Motor neuron (in vitro differentiated cells): Measurements from ENCODE around the gene UBE3A. TPM values are rescaled to one million over a fixed set of nuclear protein-coding genes. Genes with fewer than 3 reads are reported as not detected.

Experiments
- ATAC-seq, 8 experiments: fragments of 200-7000 bp; cut with Tn5 transposase; replicated peaks in 6 of 8; 2 replicates each; pipeline ENCODE4 v1.8.0; 2021; ENCODE audit warnings: mild to moderate bottlenecking in 8 of 8, moderate library complexity in 8 of 8
- H3K27ac ChIP-seq, 2 donors: fragments of 250-450 bp; sonication (Bioruptor Pico); 2 replicates each; pipeline ENCODE4 v1.9.0; 2021; ENCODE audit warnings: antibody characterized with exemption in 2 of 2, mild to moderate bottlenecking in 2 of 2, moderate library complexity in 1 of 2
- H3K4me1 ChIP-seq, 2 donors: fragments of 250-450 bp; sonication (Bioruptor Pico); replicated peaks in 1 of 2; 2 replicates each; pipeline ENCODE4 v1.6.1; 2021; ENCODE audit warnings: antibody characterized with exemption in 2 of 2, mild to moderate bottlenecking in 2 of 2, moderate library complexity in 1 of 2
- H3K4me3 ChIP-seq, 5 donors: fragments of 250-450 bp; sonication (Bioruptor Pico); 2 replicates each; pipeline ENCODE4 v1.9.0; 2021; ENCODE audit warnings: antibody characterized with exemption in 5 of 5, mild to moderate bottlenecking in 5 of 5, moderate library complexity in 4 of 5
- WGBS, 10 experiments: fragments of 450-650 bp; shearing (Covaris generic); methylation state at CpG; one replicate each; pipeline ENCODE4 v1.0.0; 2022; 5-methylcytosine and 5-hydroxymethylcytosine counted together
- in situ Hi-C, 9 experiments: fragments of 400-800 bp; cut with MboI; loops; one replicate each; pipeline ENCODE4 v1.15.0; 2021; ENCODE audit warnings: low sequenced_read_pairs in 9 of 9, low pct_unique_long_range_greater_than_20kb in 2 of 9; ENCODE audit not compliant: unreplicated experiment in 9 of 9
- total RNA-seq, 8 experiments: library from RNA; unstranded; fragments of 300-600 nt; gene quantifications; 2 replicates each; pipeline versions ENCODE4 v1.2.3 to v1.2.4, GENCODE V29; 2022

The UBE3A gene
- 100 to 1,000 TPM in 2 of 8 experiments, 10 to 100 TPM in 6; 58.9 to 105 (median 86.3) TPM for total RNA-seq

GRCh38 chr15:25438601-25439368, at the start of gene UBE3A:
TSS of gene UBE3A (minus strand) at chr15:25439024. CDS start at chr15:25409107, 29,917 bp downstream.
- WGBS, 10 experiments = no CpG with 5 or more reads among the region's 97 CpGs
- Histone ChIP-seq H3K27ac (peak within 1 kb of the TSS; percentile 96 to 99), H3K4me1 (peaks cover 3 to 20% of the 10 kb centered on the region in 2 donors), H3K4me3 (peak within 1 kb of the TSS; percentile 67 to 91 (median 70))
- in situ Hi-C loops = loop anchor here in 1 of 9 experiments (25.0 kb wide), 1 partner anchor 101 kb away; no protein-coding TSS in a partner anchor
- ATAC-seq = peak; percentile 87 to 93 (median 89)

DNA sequence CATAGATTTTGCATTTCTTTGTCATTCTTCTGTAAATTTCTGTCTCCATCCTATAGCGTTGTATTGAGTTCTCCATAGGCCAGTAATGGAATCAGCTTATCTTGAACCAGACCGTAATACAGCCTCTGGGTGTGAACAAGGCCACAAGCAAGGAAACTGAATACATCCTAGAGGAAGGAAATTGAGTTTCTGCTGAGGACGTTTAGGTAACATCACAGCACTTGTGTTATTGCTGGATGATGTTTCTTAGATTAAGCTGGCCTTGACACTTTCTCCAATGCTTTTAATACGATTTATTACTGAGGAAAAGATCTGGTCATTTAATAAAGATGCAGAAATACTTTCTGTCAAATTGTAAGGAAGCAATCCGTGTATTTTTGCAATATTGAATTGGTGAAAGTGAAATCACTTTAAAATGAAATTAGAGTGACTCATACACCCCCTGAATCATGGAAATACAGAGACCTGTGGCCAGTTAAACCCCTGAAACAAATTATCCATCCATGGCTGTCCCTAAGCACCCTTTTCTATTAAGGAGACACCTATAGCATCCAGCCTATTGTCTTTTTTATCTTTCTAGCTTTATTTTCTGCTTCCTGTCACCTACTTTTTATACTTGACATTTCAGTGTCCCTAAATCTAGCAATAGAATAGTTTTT, 48.5 kb upstream of the UBE3A start:
- in situ Hi-C loops = loop anchor here in 1 of 9 experiments (25.0 kb wide), 1 partner anchor 325 kb away; no protein-coding TSS in a partner anchor
- H3K27ac ChIP-seq = no peak overlapping the region
- H3K4me3 ChIP-seq = no peak overlapping the region
- WGBS, 10 experiments = 0 to 80% (median 64%) methylated on average over 1 to 5 of the region's 5 CpGs
- peak in 4 of 8 experiments; percentile 24 to 92 (median 63) for ATAC-seq
- H3K4me1 ChIP-seq = peaks cover 0 to 2% of the 10 kb centered on the region in 2 donors

- Histone ChIP-seq H3K4me1 (peaks cover 9 to 11% of the 10 kb centered on the region in 2 donors), H3K27ac (no peak overlapping the region), H3K4me3 (no peak overlapping the region)
- in situ Hi-C loops = loop anchor here in 1 of 9 experiments (25.0 kb wide), 1 partner anchor 324 kb away; no protein-coding TSS in a partner anchor
- no peak for ATAC-seq
- 20 to 100% methylated on average over 1 of the region's 1 CpG; no CpG with 5 or more reads in 8 of the 10 experiments for WGBS, 10 experiments
Measured at GRCh38 chr15:25486051-25486450, 47.2 kb upstream of the UBE3A start.

DNA sequence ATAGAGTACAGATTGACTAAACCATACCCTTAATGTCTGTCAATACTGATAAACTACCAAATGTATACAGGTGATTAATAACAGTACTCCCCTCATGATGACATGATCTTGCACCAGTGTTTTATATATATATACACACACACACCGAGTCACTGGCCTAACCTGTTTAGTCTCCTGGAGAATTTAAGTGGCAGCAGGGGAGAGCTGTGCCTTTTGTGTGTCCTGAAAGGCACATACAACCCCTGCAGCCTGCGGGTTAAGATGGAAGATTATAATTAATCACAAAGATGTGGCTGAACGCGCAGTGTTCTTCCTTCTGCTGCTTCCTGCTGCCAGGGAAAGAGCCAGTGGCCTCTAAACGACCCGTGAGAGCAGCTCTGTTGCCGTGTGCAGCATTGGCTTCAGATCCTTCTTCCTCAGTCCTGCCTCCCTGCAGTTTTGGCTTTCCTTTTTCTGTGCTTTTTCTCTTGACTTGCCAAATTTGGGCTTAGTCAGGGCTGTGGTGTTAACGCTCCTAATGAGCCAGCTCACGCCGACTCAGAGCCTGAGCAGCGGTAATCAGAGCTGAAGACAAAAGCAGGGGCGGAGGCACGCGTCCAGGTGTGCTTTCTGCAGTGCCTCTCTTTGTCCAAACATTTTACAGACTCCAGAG, 42.5 kb upstream of the UBE3A start:
- peak overlapping the region in 2 of 5 donors; percentile 11 to 18 for H3K4me3 ChIP-seq
- peak in 7 of 8 experiments; percentile 62 to 92 (median 82) for ATAC-seq
- peak overlapping the region; percentile 74 to 76 for H3K27ac ChIP-seq
- peaks cover 12 to 17% of the 10 kb centered on the region in 2 donors for H3K4me1 ChIP-seq
- WGBS, 10 experiments = 0 to 39% (median 15%) methylated on average over 1 to 10 of the region's 14 CpGs; no CpG with 5 or more reads in 2 of the 10 experiments
- in situ Hi-C loops = loop anchor here in 1 of 9 experiments (25.0 kb wide), 1 partner anchor 319 kb away; no protein-coding TSS in a partner anchor

- no peak overlapping the region for H3K27ac ChIP-seq
- no peak overlapping the region for H3K4me3 ChIP-seq
- 35 to 100% (median 81%) methylated on average over 1 to 3 of the region's 3 CpGs for WGBS, 10 experiments
- peaks cover 12 to 17% of the 10 kb centered on the region in 2 donors for H3K4me1 ChIP-seq
- ATAC-seq = peak in 4 of 8 experiments; percentile 33 to 66 (median 45)
- in situ Hi-C loops = loop anchor here in 1 of 9 experiments (25.0 kb wide), 1 partner anchor 316 kb away; no protein-coding TSS in a partner anchor
Measured at GRCh38 chr15:25478313-25478712, 39.5 kb upstream of the UBE3A start.

DNA sequence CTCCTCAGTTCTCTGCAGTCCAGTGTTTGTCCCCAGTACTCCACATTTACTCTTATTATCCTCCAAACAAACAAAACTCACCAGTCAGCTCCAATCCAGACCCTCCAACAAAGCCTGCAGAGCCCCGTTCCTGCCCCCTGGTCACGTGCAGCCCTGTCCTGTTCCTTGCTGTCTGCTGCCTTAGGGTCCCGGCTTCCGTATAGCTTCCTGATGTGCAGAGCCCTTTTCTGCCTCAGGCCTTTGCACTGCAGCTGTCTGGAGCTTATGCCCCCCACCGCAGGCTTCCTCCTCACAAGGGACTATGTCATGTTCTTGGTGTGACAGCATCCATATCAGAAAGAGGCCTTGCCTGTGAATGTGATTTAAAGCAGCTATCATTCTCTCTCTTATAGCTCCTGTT, 39.0 kb upstream of the UBE3A start:
- Histone ChIP-seq H3K27ac (no peak overlapping the region), H3K4me1 (peaks cover 12 to 17% of the 10 kb centered on the region in 2 donors), H3K4me3 (no peak overlapping the region)
- peak in 1 of 8 experiments; percentile 24 for ATAC-seq
- in situ Hi-C loops = loop anchor here in 1 of 9 experiments (25.0 kb wide), 1 partner anchor 316 kb away; no protein-coding TSS in a partner anchor
- 17 to 100% (median 62%) methylated on average over 1 to 5 of the region's 5 CpGs; no CpG with 5 or more reads in 2 of the 10 experiments for WGBS, 10 experiments

DNA sequence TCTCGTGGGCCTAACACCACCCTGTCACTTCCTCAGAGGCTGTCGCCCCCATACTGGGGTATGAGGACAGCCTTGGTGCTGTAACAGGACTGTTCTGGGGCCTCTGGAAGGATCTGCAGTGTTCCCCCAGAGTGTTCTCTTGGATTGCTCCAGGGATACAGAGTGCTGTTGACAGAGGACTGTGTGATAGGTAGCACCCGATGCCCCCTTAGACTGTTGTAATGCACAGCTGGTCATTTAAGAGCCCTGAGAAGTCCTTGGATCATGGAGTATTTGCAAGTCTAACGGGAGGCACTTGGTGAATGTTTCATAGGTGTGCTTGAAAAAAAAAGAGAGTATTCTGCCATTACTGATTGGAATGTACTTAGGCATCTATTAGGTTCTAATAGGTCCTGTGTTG, 35.4 kb upstream of the UBE3A start:
- Histone ChIP-seq H3K27ac (no peak overlapping the region), H3K4me3 (no peak overlapping the region), H3K4me1 (peaks cover 0 to 4% of the 10 kb centered on the region in 2 donors)
- 0 to 100% (median 79%) methylated on average over 1 to 2 of the region's 4 CpGs; no CpG with 5 or more reads in 5 of the 10 experiments for WGBS, 10 experiments
- in situ Hi-C loops = no loop called here
- no peak for ATAC-seq

GRCh38 chr15:25470230-25470629, 31.4 kb upstream of the UBE3A start:
- Histone ChIP-seq H3K4me3 (no peak overlapping the region), H3K4me1 (no peaks in the 10 kb centered on the region), H3K27ac (no peak overlapping the region)
- 0 to 100% (median 75%) methylated on average over 1 of the region's 1 CpG; no CpG with 5 or more reads in 3 of the 10 experiments for WGBS, 10 experiments
- in situ Hi-C loops = no loop called here
- ATAC-seq = no peak

DNA sequence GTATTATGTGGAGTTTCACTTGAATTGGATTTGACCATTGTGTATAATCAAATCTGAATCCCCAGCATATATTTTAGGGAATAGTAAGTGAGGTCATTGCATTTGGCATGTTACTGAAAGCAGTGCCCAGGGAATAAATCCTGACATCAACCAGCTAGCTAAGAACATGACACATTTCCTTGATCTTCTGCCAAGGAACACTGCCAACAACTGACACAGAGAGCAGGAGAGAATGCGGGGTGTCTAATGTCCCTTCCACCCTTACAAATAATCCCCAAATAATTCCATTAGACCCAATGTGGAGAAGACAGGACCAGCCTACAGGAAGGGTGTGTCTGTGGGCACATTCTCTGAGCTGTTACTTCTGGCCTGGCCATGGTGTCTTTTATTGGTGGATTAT, 30.6 kb upstream of the UBE3A start:
- Histone ChIP-seq H3K4me3 (no peak overlapping the region), H3K27ac (no peak overlapping the region), H3K4me1 (no peaks in the 10 kb centered on the region)
- 0 to 100% (median 62%) methylated on average over 1 of the region's 1 CpG; no CpG with 5 or more reads in 4 of the 10 experiments for WGBS, 10 experiments
- in situ Hi-C loops = no loop called here
- ATAC-seq = peak in 1 of 8 experiments; percentile 68

DNA sequence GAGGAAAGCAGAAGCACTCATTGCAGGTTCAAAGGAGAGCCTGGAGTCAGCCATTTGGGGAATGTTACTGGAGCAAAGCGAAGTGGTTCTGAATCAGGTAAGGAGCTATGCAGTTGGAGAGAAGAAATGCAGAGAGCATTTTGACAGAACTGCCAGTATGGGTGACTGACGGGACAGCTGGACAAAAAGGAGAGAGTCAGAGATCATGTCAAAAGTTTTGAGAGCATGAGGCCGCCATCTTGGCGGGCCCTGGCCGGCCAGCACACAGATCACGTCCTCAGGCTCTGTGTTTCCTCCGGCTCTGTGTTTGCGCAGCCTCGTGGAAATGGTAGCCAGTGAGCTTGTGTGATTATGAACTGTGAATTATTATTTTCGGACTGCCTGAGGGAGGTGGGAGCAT, 29.8 kb upstream of the UBE3A start:
- no peak overlapping the region for H3K4me3 ChIP-seq
- no peak overlapping the region for H3K27ac ChIP-seq
- in situ Hi-C loops = no loop called here
- H3K4me1 ChIP-seq = no peaks in the 10 kb centered on the region
- WGBS, 10 experiments = 60 to 92% (median 80%) methylated on average over 2 to 10 of the region's 10 CpGs
- ATAC-seq = no peak

DNA sequence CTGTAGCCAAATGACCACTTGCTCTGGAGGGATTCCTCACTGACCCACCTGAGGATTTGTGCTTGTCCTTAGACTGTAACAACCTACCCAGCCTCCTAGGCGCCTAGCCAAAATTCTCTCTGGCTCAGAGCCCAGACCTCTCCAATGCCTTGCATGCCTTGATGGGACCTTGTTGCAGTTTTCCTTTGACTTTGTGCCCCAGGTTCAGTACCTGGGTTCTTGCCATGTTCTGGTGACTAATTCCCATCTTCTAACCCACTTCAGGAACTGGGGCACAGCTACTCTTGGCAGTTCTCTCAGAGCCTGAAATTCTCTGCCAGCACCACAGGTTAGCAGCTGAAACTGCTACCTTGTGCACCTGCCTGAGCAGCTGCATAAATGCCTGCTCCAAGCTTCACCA, 27.0 kb upstream of the UBE3A start:
- H3K27ac ChIP-seq = no peak overlapping the region
- ATAC-seq = no peak
- 45 to 100% (median 100%) methylated on average over 1 of the region's 1 CpG; no CpG with 5 or more reads in 7 of the 10 experiments for WGBS, 10 experiments
- in situ Hi-C loops = no loop called here
- no peaks in the 10 kb centered on the region for H3K4me1 ChIP-seq
- no peak overlapping the region for H3K4me3 ChIP-seq

- ATAC-seq = no peak
- Histone ChIP-seq H3K27ac (no peak overlapping the region), H3K4me3 (no peak overlapping the region), H3K4me1 (no peaks in the 10 kb centered on the region)
- 0 to 80% (median 28%) methylated on average over 1 to 2 of the region's 2 CpGs; no CpG with 5 or more reads in 2 of the 10 experiments for WGBS, 10 experiments
- in situ Hi-C loops = no loop called here
Measured at GRCh38 chr15:25464784-25465183, 26.0 kb upstream of the UBE3A start.
